G401 (cell line): ENCODE data around the gene KRTAP6-1. TPM values are rescaled to one million over a fixed set of nuclear protein-coding genes. Genes with fewer than 3 reads are reported as not detected.

Experiments
- DNase-seq: peaks from one replicate; pipeline ENCODE4 v3.0.0-alpha.2; 2015; ENCODE audit warnings: low spot score
- in situ Hi-C: cut with HindIII; loops from 2 replicates; pipeline ENCODE4 v1.10.0; 2016; ENCODE audit warnings: low sequenced_read_pairs, mixed read lengths
- total RNA-seq: library from RNA; depleted of rRNA; stranded (reverse); fragments of >200 nt; shearing (Covaris generic); gene quantifications from 2 replicates; pipeline ENCODE4 v1.2.3, GENCODE V29; 2014; rRNA removed

The KRTAP6-1 gene
- total RNA-seq: not detected in 2 replicates

GRCh38 chr21:30613836-30614235 is at the start of gene KRTAP6-1:
Gene KRTAP6-1 (minus strand): TSS chr21:30613930. CDS start chr21:30613904, 26 bp downstream.
- DNase-seq: no peak
- in situ Hi-C loops: no loop called here

DNA sequence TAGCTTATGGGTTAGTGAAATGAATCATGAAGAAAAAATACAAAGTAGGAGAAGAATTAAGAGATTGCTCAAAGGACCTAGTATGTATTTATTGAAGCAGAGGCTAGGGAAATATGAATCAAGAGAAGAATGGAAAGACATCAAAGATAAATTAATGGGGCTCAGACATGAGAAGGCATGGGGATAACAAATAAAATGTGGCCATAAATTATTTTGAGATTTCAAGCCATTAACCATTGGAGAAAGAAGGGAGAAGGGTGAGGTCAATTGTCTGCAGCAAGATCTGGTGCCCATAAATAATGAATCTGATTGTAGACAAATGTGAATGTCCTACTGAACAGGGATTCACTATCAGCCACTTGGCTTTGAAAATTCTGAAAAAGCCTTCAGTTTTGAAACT is 39.2 kb upstream of the KRTAP6-1 start:
- in situ Hi-C loops: no loop called here
- DNase-seq: no peak

GRCh38 chr21:30646904-30647414 is 33.2 kb upstream of the KRTAP6-1 start:
- no peak for DNase-seq
- in situ Hi-C loops: no loop called here

DNA sequence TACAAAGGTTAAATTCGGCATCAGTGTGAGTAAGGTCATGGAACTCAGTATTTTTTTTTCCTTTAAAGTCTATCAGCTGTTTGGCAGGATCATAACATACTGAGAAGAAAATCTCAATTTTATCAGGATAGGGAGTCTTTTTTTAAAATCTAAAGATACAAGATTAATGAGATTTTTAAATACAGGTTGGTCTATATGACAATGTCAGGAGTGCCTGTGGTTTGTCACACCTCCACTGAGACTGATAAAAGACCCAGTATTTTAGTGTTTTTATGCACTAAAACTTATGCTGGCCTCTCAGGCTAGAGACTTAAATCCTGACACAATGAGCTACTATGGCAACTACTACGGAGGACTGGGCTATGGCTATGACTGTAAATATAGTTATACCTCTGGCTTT is 28.8 kb upstream of the KRTAP6-1 start, which contains the start of gene KRTAP20-3:
Gene KRTAP20-3 (plus strand): TSS at position 301 of the 400 bp plus-strand sequence.
- DNase-seq: no peak
- in situ Hi-C loops: no loop called here

DNA sequence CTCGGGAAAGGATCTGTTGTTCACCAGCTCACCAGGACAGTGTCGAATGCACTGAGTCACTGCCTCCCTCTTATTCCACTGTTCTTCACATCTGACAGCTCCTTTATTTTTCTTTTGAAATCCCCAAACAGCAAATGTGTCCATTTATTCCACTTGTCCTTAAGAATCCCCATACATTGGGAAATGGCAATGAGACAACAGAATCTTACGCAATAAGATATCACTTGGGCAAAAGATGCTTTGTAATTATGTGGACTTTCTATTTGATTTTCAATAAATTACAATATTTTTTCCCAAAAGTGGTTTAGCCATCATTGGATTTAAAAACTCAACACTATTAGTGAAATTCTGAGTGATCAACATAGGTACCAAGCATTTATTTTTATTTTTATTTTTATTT is 25.0 kb upstream of the KRTAP6-1 start:
- no peak for DNase-seq
- in situ Hi-C loops: no loop called here

DNA sequence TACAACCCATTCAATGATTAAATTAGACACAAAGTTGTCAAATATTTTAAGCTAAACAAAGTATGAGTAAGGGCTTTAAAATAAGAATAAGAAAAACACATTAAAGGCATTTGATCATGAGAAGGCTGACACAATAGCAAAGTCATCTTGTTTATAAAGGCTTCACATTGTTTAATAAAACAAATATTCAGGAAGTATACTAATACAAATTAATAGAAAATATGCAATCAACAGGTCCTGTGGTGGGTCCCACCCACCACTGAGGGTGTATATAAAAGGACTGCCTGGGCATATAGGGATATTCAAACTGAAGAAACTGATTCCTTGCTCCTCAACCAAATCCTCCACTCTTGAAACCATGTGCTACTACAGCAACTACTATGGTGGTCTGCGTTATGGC is 21.2 kb upstream of the KRTAP6-1 start, which contains the start of gene KRTAP20-2:
Gene KRTAP20-2 (plus strand): TSS at position 301 of the 400 bp plus-strand sequence. CDS start 58 bp downstream, at position 359.
- in situ Hi-C loops: no loop called here
- no peak for DNase-seq

DNA sequence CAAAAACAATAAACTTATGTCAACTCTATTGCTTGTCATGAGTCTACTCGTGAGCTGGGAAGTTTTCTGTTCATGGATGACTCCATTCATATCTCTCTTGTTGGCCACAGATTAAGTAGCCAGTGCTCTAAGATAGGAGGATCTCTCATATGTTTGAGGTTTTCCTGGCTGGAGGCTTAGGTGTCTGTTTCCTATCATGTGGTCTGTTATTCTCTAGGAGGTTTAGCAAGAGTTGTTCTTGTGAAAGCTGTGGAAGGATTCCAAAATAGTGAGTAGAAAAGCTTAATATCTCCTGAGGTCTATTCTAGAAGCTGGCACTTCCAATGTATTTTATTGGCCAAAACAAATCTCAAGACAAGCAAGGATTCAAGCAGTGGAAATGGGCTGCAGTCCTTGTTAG is 15.5 kb upstream of the KRTAP6-1 start:
- in situ Hi-C loops: no loop called here
- DNase-seq: no peak

DNA sequence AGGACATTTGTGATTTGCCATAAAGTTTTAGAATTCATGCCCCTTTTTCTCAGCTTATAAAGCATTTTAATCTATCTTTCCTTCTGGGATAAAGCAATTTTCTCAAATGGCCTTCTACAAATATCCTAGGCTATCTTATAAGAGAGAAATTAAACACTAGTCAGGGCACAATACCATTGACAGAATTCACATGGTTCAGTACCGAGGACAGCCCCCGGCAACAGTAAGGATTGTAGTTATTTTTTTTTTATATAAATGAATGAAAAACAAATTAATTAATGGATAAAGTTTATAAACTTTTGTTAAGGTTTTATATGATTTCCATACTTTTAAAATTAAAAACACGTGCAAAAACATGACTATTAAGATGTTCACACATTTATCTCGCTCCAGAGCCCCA is 14.4 kb upstream of the KRTAP6-1 start:
- in situ Hi-C loops: no loop called here
- no peak for DNase-seq

DNA sequence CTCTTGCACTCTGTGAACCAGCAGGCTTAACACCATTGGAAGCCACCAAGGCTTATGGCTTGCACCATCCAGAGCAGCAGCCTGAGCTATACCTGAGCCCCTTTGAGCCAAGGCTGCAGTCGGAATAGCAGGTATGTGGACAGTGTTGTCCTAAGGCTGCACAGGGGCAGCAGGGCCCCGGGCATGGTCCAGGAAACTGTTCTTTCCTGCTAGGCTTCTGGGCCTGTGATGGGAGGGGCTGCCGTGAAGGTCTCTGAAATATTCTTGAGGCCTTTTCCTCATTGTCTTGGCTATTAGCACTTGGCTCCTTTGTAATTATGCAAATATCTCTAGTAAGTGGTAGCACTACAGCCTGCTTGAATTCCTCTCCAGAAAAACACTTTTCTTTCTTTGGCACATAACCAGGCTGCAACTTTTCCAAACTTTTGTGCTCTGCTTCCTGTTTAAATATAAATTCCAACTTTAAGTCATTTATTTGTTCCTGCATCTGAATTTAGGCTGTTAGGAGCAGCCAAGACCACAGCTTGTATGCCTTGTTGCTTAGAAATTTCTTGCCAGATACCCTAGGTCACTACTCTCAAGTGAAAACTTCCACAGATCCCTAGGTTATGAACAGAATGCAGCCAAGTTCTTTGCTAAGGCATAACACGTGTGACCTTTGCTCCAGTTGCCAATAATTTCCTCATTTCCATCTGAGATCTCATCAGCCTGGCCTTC is 11.9 kb upstream of the KRTAP6-1 start:
- DNase-seq: no peak
- in situ Hi-C loops: no loop called here

- no peak for DNase-seq
- in situ Hi-C loops: no loop called here
Measured at GRCh38 chr21:30623362-30623761, 9.6 kb upstream of the KRTAP6-1 start.

GRCh38 chr21:30620522-30620921 is 6.8 kb upstream of the KRTAP6-1 start, which contains the start of gene KRTAP20-4:
Gene KRTAP20-4 (plus strand): TSS chr21:30620627.
- DNase-seq: no peak
- in situ Hi-C loops: no loop called here

- no peak for DNase-seq
- in situ Hi-C loops: no loop called here
Measured at GRCh38 chr21:30620080-30620479, 6.3 kb upstream of the KRTAP6-1 start.

DNA sequence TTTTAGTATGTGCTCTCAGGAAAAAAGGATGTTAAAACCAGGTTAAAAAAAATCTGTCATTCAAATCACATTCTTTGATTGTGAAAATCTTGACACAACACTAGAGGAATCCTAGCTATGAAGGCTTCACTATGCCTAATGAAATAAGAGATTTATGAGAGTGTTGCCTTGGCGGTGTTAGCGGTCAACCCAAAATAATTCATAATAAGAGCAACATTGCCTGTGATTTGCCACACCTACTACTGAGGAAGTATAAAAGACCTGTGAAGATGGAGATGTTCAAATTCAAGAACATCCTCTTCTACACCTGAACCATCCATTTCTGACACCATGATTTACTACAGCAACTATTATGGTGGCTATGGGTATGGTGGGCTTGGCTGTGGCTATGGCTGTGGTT is 2.4 kb upstream of the KRTAP6-1 start, which contains the start of gene KRTAP20-1:
Gene KRTAP20-1 (plus strand): TSS at position 301 of the 400 bp plus-strand sequence. CDS start 30 bp downstream, at position 331.
- in situ Hi-C loops: no loop called here
- DNase-seq: no peak

DNA sequence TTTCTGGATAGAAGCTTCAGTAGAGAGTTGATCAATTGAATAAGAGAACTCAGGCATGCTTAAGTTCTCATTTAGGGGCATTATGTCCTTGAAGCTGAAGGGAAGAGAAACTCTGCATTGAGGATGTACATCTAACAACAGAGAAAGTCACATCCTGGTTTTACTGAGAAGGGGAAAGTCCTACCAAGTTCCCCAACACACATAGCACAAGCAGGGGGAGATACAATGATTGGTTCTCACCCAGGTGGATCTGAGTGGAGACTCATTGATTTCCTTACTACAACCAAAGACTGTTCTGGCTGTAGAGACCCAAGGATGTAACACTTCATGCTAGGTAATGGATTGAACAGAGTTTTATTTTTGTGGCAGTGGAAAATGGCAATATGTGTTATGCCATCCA is 1.5 kb upstream of the KRTAP6-1 start:
- in situ Hi-C loops: no loop called here

DNA sequence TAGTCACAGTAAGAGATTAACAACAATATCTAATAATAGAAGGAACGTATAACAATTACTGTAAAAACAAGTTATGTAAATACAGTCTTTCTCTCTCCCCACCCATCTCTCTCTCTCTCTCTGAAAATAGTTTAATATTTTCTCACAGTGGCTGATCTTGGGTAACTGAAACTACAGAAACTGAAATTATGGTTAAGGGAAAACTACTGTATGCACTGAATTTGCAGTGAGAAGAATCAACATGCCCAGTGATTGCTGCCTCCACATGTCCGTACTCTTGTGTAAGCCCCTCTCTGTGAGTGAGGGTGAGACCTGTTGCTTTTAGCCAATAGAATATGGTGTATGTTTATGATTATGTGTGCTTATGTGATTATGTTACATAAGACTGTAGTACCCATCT is 1.6 kb downstream of the KRTAP6-1 start:
- in situ Hi-C loops: no loop called here

More for the DNA sequence above, 1.5 kb upstream of the KRTAP6-1 start:
- no peak for DNase-seq

DNA sequence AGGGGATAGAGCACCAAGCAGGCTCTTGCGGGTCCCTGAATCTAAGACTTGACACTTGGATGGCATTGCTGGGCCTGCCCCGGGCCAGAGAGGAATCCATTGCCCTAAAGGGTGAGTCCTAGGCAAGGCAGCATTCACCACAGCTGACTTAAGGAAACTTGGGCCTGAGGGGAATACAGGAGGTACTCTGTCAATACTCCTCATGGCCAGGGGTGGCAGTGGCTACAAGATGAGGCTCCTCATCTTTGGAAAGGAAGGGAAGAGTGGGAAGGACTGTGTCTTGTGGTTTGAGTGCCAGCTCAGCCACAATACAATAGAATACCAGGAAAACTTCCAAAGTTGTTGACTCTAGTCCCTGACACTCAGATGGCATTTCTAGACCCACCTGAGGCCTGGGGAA is 7.8 kb downstream of the KRTAP6-1 start:
- in situ Hi-C loops: no loop called here
- no peak for DNase-seq

More for the DNA sequence above, 1.6 kb downstream of the KRTAP6-1 start:
- DNase-seq: no peak

GRCh38 chr21:30600787-30601186 is 12.9 kb downstream of the KRTAP6-1 start, which contains the start of gene KRTAP22-1:
Gene KRTAP22-1 (plus strand): TSS chr21:30601087.
- in situ Hi-C loops: no loop called here
- DNase-seq: no peak

GRCh38 chr21:30598802-30599201 is 14.9 kb downstream of the KRTAP6-1 start, which contains the start of gene KRTAP6-2:
Gene KRTAP6-2 (minus strand): TSS chr21:30598902. CDS start chr21:30598874, 28 bp downstream.
- in situ Hi-C loops: no loop called here

DNA sequence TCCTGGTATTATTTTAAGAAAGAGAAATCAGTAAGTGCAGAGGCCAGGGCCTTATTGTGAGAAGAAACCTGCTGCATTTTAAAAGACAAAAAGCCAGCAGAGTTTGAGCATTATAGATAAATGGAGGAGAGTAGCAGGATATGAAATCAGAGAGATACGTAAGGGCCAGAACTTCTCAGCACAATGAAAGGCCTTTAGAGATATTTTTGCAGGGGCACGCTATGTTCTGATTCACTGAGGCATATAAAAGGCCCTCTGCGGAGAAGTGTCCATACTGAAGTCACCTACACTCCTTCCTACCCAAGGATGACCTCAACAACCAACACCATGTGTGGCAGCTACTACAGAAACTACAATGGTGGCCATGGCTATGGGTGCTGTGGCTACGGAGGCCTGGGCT is 21.6 kb downstream of the KRTAP6-1 start, which contains the start of gene KRTAP6-3:
Gene KRTAP6-3 (plus strand): TSS at position 301 of the 400 bp plus-strand sequence. CDS start 6 bp downstream, at position 307.
- DNase-seq: no peak
- in situ Hi-C loops: no loop called here

More at GRCh38 chr21:30598802-30599201, 14.9 kb downstream of the KRTAP6-1 start, which contains the start of gene KRTAP6-2:
- DNase-seq: no peak

DNA sequence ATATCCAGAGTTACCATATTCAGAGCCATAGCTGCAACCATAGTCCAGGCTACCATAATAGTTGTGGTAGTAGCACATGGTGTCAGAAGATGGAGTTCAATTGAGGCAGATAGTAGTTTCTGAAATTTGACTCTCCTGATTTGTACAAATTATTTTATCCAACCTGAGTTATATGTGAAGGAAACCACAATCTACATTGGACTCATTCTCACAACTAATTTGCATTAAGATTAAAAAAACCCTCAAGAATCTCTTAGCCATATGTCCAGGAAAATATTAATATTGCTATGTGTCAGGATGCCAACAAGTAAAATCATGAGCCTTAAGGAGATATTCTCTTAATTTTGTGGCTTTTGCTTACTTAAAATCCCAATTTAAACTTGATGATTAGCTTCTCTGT is 23.4 kb downstream of the KRTAP6-1 start, which contains the start of gene KRTAP22-2:
Gene KRTAP22-2 (minus strand): TSS at position 101 of the 400 bp plus-strand sequence.
- in situ Hi-C loops: no loop called here
- DNase-seq: no peak
